Testis (tissue), 3 donors: ENCODE results near the gene IGFBPL1. TPM values are rescaled to one million over a fixed set of nuclear protein-coding genes. Genes with fewer than 3 reads are reported as not detected.

Source experiments
- DNase-seq: peaks from one replicate; pipeline ENCODE4 v3.0.0-alpha.2; 2019
- H3K27ac ChIP-seq, 2 donors: fragments of 200-600 bp; sonication (generic); one replicate each; pipeline ENCODE4 v1.5.1; 2019
- H3K27me3 ChIP-seq: fragments of 200-600 bp; sonication (generic); one replicate; pipeline ENCODE4 v1.5.1; 2019
- H3K36me3 ChIP-seq: fragments of 200-600 bp; sonication (generic); one replicate; pipeline ENCODE4 v1.5.1; 2017; ENCODE audit warnings: low read depth; ENCODE audit errors: missing control alignments
- H3K4me1 ChIP-seq: fragments of 200-600 bp; sonication (generic); one replicate; pipeline ENCODE4 v1.5.1; 2019
- H3K4me3 ChIP-seq, 2 donors: fragments of 200-600 bp; sonication (generic); one replicate each; pipeline ENCODE4 v1.5.1; 2017 to 2019
- H3K9me3 ChIP-seq: fragments of 200-600 bp; sonication (generic); one replicate; pipeline ENCODE4 v1.5.1; 2017
- POLR2A ChIP-seq: fragments of 450-650 bp; IDR thresholded peaks from one replicate; pipeline ENCODE4 v1.6.1; 2017; ENCODE audit warnings: antibody characterized with exemption, mild to moderate bottlenecking, moderate library complexity
- WGBS, 2 donors: methylation state at CpG; one replicate each; pipeline ENCODE4 v1.1.5; 2018; 5-methylcytosine and 5-hydroxymethylcytosine counted together
- intact Hi-C: fragments of 100-400 bp; cut with DNase I; formaldehyde crosslinking; loops from one replicate; pipeline ENCODE4 v1.15.1; 2023; ENCODE audit warnings: low total_unique reads
- polyA plus RNA-seq: library from polyadenylated mRNA; stranded (reverse); fragments of 350-450 nt; fragmentation: Illumina TruSeq; extraction: RNeasy Lipid Tissue Mini Kit (QIAGEN cat#74804); gene quantifications from one replicate; pipeline ENCODE4 v1.2.3, GENCODE V29; 2014; ENCODE audit warnings: low read depth, low replicate concordance; ENCODE audit not compliant: insufficient read depth
- total RNA-seq, 2 donors: library from RNA; depleted of rRNA; stranded (reverse); fragments of >200 nt; gene quantifications; one replicate each; pipeline ENCODE4 v1.2.3, GENCODE V29; 2016
- TF ChIP-seq, protein P1 (sequence below), 3 experiments: fragments of 450-650 bp in 2 of 3; fragments of 200-600 bp in 1 of 3; sonication (generic) in 1 of 3; IDR thresholded peaks; one replicate each; pipeline ENCODE4 v1.5.1; 2016 to 2019; ENCODE audit warnings: antibody characterized with exemption in 3 of 3, mild to moderate bottlenecking in 2 of 3, moderate library complexity in 1 of 3

Gene IGFBPL1
- total and polyA plus RNA-seq, 3 donors from 2014 or later = 5.8 to 18.4 (median 18.0) TPM

DNA sequence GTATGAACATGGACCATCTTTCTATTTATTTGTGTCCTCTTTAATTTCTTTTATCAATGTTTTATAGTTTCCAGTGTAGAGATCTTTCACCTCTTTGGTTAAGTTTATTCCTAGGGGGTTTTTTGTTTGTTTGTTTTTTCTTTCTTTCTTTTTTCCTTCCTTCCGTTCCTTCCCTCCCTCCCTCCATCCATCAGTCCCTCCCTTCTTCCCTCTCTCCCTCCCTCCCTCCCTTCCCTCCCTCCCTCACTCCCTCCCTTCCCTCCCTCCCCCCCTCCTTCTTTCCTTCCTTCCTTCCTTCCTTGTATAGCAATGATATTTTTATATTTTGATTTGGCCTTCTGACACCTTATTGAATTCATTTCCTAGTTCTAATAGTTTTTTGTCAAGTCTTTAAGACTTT, 23.4 kb upstream of the IGFBPL1 start:
- Histone ChIP-seq H3K4me1 (no peaks in the 10 kb centered on the region), H3K4me3 (no peak overlapping the region), H3K27me3 (no peaks in the 10 kb centered on the region), H3K27ac (no peak overlapping the region), H3K36me3 (no peaks in the 10 kb centered on the region), H3K9me3 (no peaks in the 10 kb centered on the region)
- TF ChIP-seq, protein P1, sequence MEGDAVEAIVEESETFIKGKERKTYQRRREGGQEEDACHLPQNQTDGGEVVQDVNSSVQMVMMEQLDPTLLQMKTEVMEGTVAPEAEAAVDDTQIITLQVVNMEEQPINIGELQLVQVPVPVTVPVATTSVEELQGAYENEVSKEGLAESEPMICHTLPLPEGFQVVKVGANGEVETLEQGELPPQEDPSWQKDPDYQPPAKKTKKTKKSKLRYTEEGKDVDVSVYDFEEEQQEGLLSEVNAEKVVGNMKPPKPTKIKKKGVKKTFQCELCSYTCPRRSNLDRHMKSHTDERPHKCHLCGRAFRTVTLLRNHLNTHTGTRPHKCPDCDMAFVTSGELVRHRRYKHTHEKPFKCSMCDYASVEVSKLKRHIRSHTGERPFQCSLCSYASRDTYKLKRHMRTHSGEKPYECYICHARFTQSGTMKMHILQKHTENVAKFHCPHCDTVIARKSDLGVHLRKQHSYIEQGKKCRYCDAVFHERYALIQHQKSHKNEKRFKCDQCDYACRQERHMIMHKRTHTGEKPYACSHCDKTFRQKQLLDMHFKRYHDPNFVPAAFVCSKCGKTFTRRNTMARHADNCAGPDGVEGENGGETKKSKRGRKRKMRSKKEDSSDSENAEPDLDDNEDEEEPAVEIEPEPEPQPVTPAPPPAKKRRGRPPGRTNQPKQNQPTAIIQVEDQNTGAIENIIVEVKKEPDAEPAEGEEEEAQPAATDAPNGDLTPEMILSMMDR (IDR thresholded peaks at IDR 0.05) = no peak
- no peak for TF ChIP-seq POLR2A
- DNase-seq = no peak
- WGBS, 2 donors = 42 to 48% methylated on average over 1 of the region's 1 CpG
- intact Hi-C loops = no loop called here

DNA sequence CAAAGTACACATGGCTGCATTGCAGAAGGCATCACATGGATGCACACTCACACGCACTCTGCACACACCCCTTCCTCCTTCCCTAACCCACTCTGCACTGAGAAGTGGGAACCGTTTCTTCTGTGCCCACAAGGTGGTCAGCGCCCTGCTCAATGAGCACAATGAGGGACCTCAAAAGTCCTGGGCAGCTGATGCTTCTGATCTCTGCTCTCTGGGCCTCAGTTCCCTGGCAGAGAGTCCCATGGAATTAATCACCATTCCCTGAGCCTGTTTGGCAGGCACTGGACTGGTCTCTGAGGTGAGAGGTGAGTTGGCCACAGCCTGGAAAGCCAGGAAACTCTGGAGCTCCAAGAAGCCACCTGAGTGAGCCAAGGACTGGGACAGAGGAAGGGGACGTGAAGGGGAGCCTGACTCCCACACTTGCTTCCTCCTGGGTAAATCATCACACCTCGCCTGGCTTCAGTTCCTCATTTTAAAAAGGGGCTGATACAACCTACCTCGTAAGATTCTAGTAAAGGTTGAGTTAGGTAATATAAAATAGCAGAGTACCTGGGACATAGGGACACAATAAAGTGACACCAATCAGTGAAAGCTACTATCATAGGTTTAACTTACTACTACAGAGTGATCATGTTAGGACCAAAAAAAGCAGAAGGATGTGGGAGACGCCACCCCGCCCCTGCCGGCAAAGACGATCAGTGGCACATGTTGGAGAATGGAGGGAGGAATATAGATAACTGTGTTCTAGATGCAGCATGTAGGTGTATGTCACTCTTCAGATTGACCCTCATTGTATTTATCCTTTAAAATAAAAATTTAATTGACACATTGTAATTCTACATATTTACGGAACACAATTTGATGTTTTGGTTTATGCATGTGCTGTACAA, 21.1 kb upstream of the IGFBPL1 start:
- Histone ChIP-seq H3K27me3 (no peaks in the 10 kb centered on the region), H3K36me3 (no peaks in the 10 kb centered on the region), H3K4me3 (no peak overlapping the region), H3K4me1 (no peaks in the 10 kb centered on the region), H3K9me3 (no peaks in the 10 kb centered on the region), H3K27ac (no peak overlapping the region)
- no peak for DNase-seq
- 72 to 77% methylated on average over 11 of the region's 11 CpGs for WGBS, 2 donors
- TF ChIP-seq, protein P1 (IDR thresholded peaks at IDR 0.05) = no peak
- TF ChIP-seq POLR2A = no peak
- intact Hi-C loops = no loop called here

DNA sequence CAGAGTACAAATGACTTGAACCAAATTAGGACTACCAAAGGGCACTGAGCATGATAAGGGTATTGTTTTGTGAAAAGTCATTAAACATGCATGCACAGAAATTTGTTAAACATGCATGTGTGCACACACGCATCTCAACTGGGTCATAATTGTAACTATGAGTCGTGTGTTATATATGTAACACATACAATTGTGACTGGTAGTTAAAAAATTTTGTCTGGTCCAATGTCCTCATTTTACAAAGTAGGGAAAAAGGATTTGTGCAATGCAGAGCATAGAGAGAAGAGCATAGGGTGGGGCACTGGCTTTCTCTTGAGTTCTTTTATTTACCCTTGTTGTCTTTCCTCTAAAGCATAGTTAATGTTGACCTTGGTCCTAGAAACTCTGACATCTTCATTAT, 19.3 kb upstream of the IGFBPL1 start:
- intact Hi-C loops = no loop called here
- H3K27ac ChIP-seq = no peak overlapping the region
- WGBS, 2 donors = 51 to 61% methylated on average over 2 of the region's 2 CpGs

DNA sequence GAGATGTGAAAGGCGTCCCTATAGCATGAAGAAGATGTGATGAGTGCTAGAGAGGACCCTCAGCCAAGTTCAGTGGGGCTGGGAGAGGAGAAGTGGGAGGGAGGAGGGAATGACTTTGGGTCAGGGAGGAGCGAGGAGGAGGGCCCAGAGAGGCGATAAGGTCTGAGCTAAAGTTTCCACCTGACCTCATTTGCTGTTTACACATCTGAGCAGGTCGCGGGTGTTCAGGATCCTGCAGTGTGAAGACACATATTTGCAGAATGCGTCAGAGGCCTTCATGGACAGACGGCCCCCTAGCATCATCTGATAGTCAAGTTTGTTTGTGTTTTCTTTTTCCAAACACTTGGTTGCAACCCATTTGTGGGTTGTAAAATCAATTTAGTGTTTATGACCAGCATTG, 18.9 kb upstream of the IGFBPL1 start:
- TF ChIP-seq, protein P1 (IDR thresholded peaks at IDR 0.05) = no peak
- no peak for TF ChIP-seq POLR2A
- Histone ChIP-seq H3K9me3 (no peaks in the 10 kb centered on the region), H3K36me3 (no peaks in the 10 kb centered on the region), H3K4me1 (no peaks in the 10 kb centered on the region), H3K4me3 (no peak overlapping the region), H3K27ac (no peak overlapping the region), H3K27me3 (no peaks in the 10 kb centered on the region)
- 52 to 53% methylated on average over 7 of the region's 7 CpGs for WGBS, 2 donors
- DNase-seq = no peak
- intact Hi-C loops = no loop called here

More for the DNA sequence above, 19.3 kb upstream of the IGFBPL1 start:
- Histone ChIP-seq H3K9me3 (no peaks in the 10 kb centered on the region), H3K36me3 (no peaks in the 10 kb centered on the region), H3K4me1 (no peaks in the 10 kb centered on the region), H3K27me3 (no peaks in the 10 kb centered on the region), H3K4me3 (no peak overlapping the region)
- DNase-seq = no peak
- no peak for TF ChIP-seq POLR2A
- TF ChIP-seq, protein P1 (IDR thresholded peaks at IDR 0.05) = no peak
